Peyer's patch (tissue), 4 donors: ENCODE measurements around the gene SCYGR2. TPM values are rescaled to one million over a fixed set of nuclear protein-coding genes. Genes with fewer than 3 reads are reported as not detected.

Experiments used
- DNase-seq, 3 donors: peaks; one replicate each; pipeline ENCODE4 v3.0.0-alpha.2; 2017 to 2019
- H3K27ac ChIP-seq, 4 donors: fragments of 200-600 bp; sonication (generic); one replicate each; pipeline ENCODE4 v1.5.1; 2016 to 2019
- H3K27me3 ChIP-seq, 2 donors: fragments of 200-600 bp; sonication (generic); one replicate each; pipeline ENCODE4 v1.5.1; 2019
- H3K36me3 ChIP-seq, 3 donors: fragments of 200-600 bp; sonication (generic); one replicate each; pipeline ENCODE4 v1.5.1; 2016 to 2019
- H3K4me1 ChIP-seq, 4 donors: fragments of 200-600 bp; sonication (generic); one replicate each; pipeline ENCODE4 v1.5.1; 2016 to 2019
- H3K4me3 ChIP-seq, 4 donors: fragments of 200-600 bp; sonication (generic); 1 replicate in 3 of 4; 2 replicates in 1 of 4; pipeline ENCODE4 v1.5.1; 2016 to 2019; ENCODE audit warnings: mild to moderate bottlenecking in 1 of 4
- H3K9me3 ChIP-seq, 4 donors: fragments of 200-600 bp; sonication (generic); one replicate each; pipeline ENCODE4 v1.5.1; 2016 to 2019; ENCODE audit warnings: mild to moderate bottlenecking in 1 of 4
- CTCF ChIP-seq, 6 experiments: fragments of 450-650 bp in 4 of 6; fragments of 200-600 bp in 2 of 6; sonication (generic) in 1 of 6; IDR thresholded peaks; one replicate each; pipeline ENCODE4 v1.5.1; 2017 to 2019; ENCODE audit warnings: antibody characterized with exemption in 6 of 6, mild to moderate bottlenecking in 3 of 6, moderate library complexity in 1 of 6
- POLR2A ChIP-seq, 2 donors: fragments of 450-650 bp; IDR thresholded peaks; one replicate each; pipeline ENCODE4 v1.5.1; 2017; ENCODE audit warnings: antibody characterized with exemption in 2 of 2, mild to moderate bottlenecking in 2 of 2, moderate library complexity in 2 of 2
- total RNA-seq, 4 donors: library from RNA; depleted of rRNA; stranded (reverse); fragments of >200 nt; gene quantifications; one replicate each; pipeline ENCODE4 v1.1.0, GENCODE V29; 2016

The SCYGR2 gene
- total RNA-seq, 4 donors from 2014 or later, result not detected

- Histone ChIP-seq H3K4me1 (no peaks in the 10 kb centered on the region), H3K27me3 (no peaks in the 10 kb centered on the region), H3K9me3 (no peaks in the 10 kb centered on the region), H3K4me3 (no peak overlapping the region), H3K36me3 (no peaks in the 10 kb centered on the region), H3K27ac (no peak overlapping the region)
- no peak for TF ChIP-seq POLR2A (IDR thresholded peaks at IDR 0.05)
- no peak for DNase-seq
Measured at GRCh38 chr2:227626580-227627151, 28.0 kb downstream of the SCYGR2 start.

GRCh38 chr2:227627769-227628168, 29.1 kb downstream of the SCYGR2 start:
- TF ChIP-seq CTCF (IDR thresholded peaks at IDR 0.05) (no peak), POLR2A (IDR thresholded peaks at IDR 0.05) (no peak)
- DNase-seq, result no peak
- H3K9me3 ChIP-seq, result no peaks in the 10 kb centered on the region

GRCh38 chr2:227629435-227629834, 30.7 kb downstream of the SCYGR2 start:
- no peak for DNase-seq
- H3K27me3 ChIP-seq, result no peaks in the 10 kb centered on the region
- H3K4me1 ChIP-seq, result no peaks in the 10 kb centered on the region
- H3K9me3 ChIP-seq, result no peaks in the 10 kb centered on the region
- H3K4me3 ChIP-seq, result no peak overlapping the region
- TF ChIP-seq POLR2A (IDR thresholded peaks at IDR 0.05) (no peak), CTCF (IDR thresholded peaks at IDR 0.05) (no peak)
- no peaks in the 10 kb centered on the region for H3K36me3 ChIP-seq
- no peak overlapping the region for H3K27ac ChIP-seq

More at GRCh38 chr2:227627769-227628168, 29.1 kb downstream of the SCYGR2 start:
- Histone ChIP-seq H3K36me3 (no peaks in the 10 kb centered on the region), H3K27ac (no peak overlapping the region), H3K4me3 (no peak overlapping the region), H3K27me3 (no peaks in the 10 kb centered on the region), H3K4me1 (no peaks in the 10 kb centered on the region)

GRCh38 chr2:227630322-227630721, 31.6 kb downstream of the SCYGR2 start:
- Histone ChIP-seq H3K36me3 (no peaks in the 10 kb centered on the region), H3K27me3 (no peaks in the 10 kb centered on the region), H3K4me3 (no peak overlapping the region), H3K9me3 (no peaks in the 10 kb centered on the region), H3K27ac (no peak overlapping the region), H3K4me1 (no peaks in the 10 kb centered on the region)
- DNase-seq, result no peak
- no peak for TF ChIP-seq POLR2A (IDR thresholded peaks at IDR 0.05)
- no peak for TF ChIP-seq CTCF (IDR thresholded peaks at IDR 0.05)

GRCh38 chr2:227632827-227633226, 34.1 kb downstream of the SCYGR2 start:
- H3K4me3 ChIP-seq, result no peak overlapping the region
- no peak for DNase-seq
- H3K36me3 ChIP-seq, result no peaks in the 10 kb centered on the region

GRCh38 chr2:227634201-227634600, 35.5 kb downstream of the SCYGR2 start:
- H3K9me3 ChIP-seq, result no peaks in the 10 kb centered on the region
- TF ChIP-seq CTCF (IDR thresholded peaks at IDR 0.05), result no peak
- TF ChIP-seq POLR2A (IDR thresholded peaks at IDR 0.05), result no peak
- no peaks in the 10 kb centered on the region for H3K27me3 ChIP-seq
- no peaks in the 10 kb centered on the region for H3K4me1 ChIP-seq
- H3K36me3 ChIP-seq, result no peaks in the 10 kb centered on the region
- H3K27ac ChIP-seq, result no peak overlapping the region
- H3K4me3 ChIP-seq, result no peak overlapping the region
- no peak for DNase-seq

More at GRCh38 chr2:227632827-227633226, 34.1 kb downstream of the SCYGR2 start:
- TF ChIP-seq POLR2A (IDR thresholded peaks at IDR 0.05), result no peak
- TF ChIP-seq CTCF (IDR thresholded peaks at IDR 0.05), result no peak
- Histone ChIP-seq H3K27me3 (no peaks in the 10 kb centered on the region), H3K4me1 (no peaks in the 10 kb centered on the region), H3K27ac (no peak overlapping the region), H3K9me3 (no peaks in the 10 kb centered on the region)
